ENCODE results near the gene KCNQ1.

The KCNQ1 gene

DNA sequence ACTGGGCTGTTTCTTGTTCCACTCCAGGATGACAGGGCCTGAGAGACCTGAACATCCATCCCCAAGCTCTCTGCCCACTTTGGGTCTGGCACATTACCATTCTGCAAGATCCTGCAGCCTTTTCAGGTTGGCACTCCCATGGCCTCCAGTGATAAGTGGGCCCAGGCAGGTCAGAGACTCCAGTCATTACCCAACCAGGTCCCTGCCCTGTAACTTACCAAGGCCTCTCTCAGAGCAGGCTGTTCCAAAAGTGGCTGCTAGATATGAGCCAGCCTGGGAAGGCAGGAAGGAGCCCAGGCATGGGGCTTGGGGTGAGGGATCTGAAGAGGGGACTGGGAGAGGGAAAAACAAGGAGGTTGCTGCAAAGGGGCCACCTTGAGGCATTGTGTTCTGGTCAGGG, 219.1 kb downstream of the KCNQ1 start:
- no peak for DNase-seq (ENCODE audit: low read depth)

GRCh38 chr11:2664376-2664775, 219.6 kb downstream of the KCNQ1 start:
- DNase-seq (ENCODE audit: low read depth) = no peak

GRCh38 chr11:2664791-2665525, 220.2 kb downstream of the KCNQ1 start:
- no peak for DNase-seq (ENCODE audit: low read depth)

DNA sequence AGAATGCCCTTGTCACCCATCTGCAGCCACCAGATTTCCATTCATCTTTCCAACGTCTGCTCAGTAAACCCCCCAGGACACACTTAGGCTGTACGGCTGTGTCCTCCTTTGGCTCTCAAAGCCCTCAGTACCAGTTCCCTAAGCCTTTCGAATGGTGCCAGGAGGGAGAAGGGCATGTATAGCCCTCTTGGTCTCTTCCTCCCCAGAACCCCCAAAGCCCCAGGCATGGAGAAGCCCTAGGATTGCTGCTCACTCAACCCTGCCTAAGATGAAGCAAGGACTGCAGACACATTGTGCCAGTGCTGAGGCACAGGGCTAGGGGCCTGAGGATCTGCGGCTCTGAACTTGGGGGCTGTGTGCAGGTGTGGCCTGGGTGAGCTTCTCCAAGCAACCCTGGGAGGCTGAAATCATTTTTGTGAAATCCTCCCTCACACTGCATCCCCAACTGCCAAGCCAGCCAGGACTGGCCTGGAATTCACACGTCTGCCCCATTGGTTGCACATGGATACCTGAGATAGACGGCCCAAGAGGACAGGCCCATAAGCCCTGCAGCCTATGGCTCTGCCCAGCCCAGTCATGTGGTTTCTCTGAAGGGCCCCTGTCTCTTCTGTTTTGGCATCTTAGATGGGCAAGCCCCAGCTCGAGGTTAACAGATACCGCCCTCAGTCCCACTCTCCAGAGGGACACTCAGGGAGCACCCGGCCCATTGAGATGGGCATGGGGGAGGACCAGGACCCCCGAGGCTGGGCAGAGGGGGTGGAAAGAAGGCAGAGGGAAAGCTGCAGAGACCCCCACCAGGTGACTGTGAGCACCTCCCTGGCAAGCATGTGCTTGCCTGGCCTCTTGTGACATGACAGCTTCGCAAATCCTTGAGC, 221.0 kb downstream of the KCNQ1 start:
- no peak for DNase-seq (ENCODE audit: low read depth)

- no peak for DNase-seq (ENCODE audit: low read depth)
Observed at GRCh38 chr11:2666401-2666741, 221.6 kb downstream of the KCNQ1 start.

DNA sequence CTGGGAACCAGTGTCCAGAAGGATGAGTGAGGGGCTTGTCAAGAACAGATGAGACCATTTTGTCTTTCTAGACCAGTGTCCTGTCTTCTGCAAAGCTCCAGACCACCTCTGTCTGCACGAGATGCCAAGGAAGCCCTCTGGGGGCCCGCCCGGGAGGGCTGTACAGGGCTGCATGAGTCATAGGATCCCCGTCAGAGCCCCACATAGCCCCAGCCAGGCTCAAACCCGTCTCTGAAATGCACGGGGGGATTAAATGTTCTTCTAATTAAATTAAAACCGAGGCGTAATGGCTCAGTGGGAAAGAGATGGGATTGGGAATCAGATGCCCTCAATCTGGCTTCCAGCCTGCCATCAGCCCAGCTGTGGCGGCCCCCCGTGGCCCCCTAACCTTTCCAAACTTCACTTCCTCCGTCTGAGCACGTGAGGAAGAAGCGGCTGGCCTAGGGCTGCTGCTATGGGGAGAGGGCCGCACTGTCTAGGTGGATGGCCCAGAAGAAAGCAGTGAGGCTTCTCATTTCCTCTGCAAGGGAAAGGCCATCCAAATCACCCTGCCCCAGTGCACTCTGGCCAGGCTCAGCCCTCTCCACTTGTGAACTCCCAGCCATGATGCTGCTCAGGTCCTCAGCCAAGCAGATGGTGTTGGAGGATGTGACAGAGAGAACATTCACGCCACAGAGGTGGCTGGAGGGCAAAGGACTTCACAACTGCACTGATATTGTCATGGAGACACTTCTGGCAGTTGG, 222.2 kb downstream of the KCNQ1 start:
- DNase-seq (ENCODE audit: low read depth) = no peak

DNA sequence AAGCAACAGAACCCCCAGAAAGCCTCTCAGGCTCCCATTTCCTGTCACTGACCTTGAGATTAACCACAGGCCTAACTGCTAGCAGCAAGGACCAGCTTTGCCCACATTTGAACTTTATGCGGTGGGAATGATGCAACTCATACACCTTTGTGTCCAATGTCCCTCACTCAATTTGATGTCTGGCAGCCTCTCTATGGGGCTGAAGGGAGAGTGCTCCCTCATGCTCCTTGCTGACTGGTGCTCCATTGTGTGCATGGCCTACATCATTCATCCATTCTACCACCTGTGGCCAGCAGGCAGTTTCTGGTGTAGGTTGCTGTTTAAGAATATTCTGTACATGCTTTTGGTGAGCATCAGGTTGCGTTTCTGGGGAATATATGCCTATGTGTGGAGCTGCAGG, 223.1 kb downstream of the KCNQ1 start:
- no peak for DNase-seq (ENCODE audit: low read depth)

- DNase-seq (ENCODE audit: low read depth) = no peak
Observed at GRCh38 chr11:2668876-2669275, 224.1 kb downstream of the KCNQ1 start.

GRCh38 chr11:2669634-2670469, 225.0 kb downstream of the KCNQ1 start:
- DNase-seq (ENCODE audit: low read depth) = no peak

DNA sequence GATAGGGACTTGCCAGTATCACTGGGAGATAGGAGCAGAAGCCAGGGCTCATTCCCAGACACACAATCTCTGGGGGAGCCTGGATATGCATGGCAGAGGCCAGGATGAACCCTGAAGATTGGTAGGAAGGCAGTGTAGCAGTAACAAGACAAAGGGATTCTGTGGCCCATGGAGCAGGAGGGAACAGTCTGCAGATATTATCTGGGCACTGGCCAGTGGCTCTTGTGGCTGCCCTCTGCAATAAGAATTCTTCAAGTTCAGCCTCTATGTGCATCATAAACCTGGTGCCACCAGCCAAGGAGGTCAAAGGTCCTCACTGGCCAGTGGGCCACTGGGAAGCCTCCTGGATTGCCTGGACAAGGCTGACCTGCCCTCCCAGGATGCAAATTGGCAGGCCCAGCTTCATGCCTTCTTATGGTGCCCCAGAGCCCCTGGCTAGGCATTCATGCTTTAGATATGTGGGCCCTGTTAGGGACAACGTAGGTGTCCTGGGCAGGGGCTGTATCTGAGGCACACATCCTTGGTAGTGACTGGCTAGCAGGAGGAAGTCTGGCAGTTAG, 225.8 kb downstream of the KCNQ1 start:
- DNase-seq (ENCODE audit: low read depth) = no peak

DNA sequence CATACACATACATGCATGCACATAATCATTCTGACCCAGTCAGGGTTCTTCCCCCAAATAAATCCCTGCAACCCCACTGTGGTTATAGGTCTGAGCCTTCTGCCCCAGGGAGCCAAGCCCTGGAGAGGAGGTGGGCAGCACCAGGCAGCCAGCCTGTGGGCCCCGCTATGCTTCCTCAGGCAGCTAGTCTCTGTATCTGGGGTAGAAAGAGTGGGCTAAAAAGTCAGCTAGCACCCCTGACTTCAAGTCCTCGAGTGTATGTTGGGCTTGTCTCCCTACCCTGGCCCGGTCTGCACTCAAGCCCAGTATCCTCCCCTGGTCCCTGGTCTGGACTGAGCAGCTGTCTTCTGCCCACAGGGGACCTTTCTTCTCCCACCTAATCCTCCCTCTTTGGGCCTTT, 226.9 kb downstream of the KCNQ1 start:
- DNase-seq (ENCODE audit: low read depth) = no peak

GRCh38 chr11:2672553-2673249, 227.9 kb downstream of the KCNQ1 start:
- DNase-seq (ENCODE audit: low read depth) = no peak

- DNase-seq (ENCODE audit: low read depth) = no peak
Observed at GRCh38 chr11:2673250-2673610, 228.4 kb downstream of the KCNQ1 start.

GRCh38 chr11:2673871-2674471, 229.2 kb downstream of the KCNQ1 start:
- no peak for DNase-seq (ENCODE audit: low read depth)

- no peak for DNase-seq (ENCODE audit: low read depth)
Observed at GRCh38 chr11:2674658-2675131, 229.9 kb downstream of the KCNQ1 start.

- DNase-seq (ENCODE audit: low read depth) = no peak
Observed at GRCh38 chr11:2675540-2675939, 230.7 kb downstream of the KCNQ1 start.

DNA sequence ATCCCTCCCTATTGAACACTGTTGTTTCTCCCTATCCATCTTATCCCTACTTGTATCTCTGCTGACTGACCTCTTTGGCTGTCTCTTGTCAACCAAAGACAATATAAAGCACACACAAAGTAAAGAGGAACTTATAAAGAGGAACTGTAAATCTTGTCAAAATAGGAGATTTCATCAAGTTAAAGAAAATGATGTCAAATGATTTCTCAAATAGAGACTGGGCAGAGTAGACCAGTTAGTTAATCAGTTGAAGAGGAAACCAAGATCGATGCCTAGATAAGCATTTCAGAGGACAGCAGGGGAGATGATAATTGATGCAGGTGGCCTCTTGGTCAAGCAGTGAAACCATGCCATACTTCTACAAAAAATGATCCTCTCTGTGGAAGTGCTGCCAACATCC, 232.3 kb downstream of the KCNQ1 start:
- no peak for DNase-seq (ENCODE audit: low read depth)

GRCh38 chr11:2678396-2678795, 233.6 kb downstream of the KCNQ1 start:
- DNase-seq (ENCODE audit: low read depth) = no peak

DNA sequence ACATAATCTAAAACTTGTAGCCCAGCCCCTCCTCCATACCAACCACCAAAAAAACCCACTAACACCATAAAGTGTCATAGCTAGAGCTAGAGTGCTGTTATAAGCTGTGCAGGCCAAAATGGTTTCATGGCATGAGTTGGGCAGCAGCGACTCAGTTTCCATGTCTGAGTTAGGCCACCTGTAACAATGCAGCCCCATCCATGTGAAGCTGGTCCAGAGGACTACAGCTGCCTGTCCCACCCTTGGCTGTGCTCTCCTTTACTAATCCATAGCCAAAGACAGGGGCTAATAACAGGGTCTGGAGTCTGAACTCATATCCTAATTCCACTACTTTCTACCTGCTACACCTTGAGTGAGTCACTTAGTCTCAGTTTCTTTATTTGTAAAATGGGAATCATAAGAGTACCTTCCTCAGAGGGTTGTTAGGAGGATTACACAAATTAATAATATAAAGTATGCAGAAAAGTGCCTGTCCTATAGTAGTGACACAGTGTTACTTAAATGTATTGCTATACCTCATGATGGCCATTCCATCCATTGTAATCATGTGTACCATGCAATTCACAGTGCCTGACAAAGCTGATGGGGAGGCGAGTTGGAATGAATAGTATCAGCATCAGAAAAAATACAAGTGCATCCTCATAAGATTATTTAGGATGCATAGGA, 234.3 kb downstream of the KCNQ1 start:
- no peak for DNase-seq (ENCODE audit: low read depth)

Measured in T follicular helper cell (primary cell).